ENCODE measurements around the gene LYPD6.
"Not testable (repeated sequence)": the region's sequence is repeated elsewhere in the genome, so short reads cannot be mapped to it uniquely, and the experiment has no call there.

LYPD6 gene

DNA sequence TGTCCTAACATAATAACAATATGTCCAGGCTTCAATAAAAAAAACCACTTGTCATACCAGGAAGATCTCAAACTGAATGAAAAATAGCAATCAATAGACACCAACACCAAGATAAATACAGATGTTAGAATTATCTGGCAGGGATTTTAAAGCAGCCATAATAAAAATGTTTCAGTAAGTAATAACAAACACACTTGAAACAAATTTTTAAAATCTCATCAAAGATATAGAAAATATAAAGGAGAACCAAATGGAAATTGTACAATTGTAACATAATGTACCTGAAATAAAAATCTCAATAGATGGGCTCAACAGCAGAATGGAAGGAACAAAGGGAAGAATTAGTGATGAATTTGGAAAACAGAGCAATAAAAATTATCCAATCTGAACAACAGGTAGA is 128.1 kb downstream of the LYPD6 start:
- no peak for DNase-seq

DNA sequence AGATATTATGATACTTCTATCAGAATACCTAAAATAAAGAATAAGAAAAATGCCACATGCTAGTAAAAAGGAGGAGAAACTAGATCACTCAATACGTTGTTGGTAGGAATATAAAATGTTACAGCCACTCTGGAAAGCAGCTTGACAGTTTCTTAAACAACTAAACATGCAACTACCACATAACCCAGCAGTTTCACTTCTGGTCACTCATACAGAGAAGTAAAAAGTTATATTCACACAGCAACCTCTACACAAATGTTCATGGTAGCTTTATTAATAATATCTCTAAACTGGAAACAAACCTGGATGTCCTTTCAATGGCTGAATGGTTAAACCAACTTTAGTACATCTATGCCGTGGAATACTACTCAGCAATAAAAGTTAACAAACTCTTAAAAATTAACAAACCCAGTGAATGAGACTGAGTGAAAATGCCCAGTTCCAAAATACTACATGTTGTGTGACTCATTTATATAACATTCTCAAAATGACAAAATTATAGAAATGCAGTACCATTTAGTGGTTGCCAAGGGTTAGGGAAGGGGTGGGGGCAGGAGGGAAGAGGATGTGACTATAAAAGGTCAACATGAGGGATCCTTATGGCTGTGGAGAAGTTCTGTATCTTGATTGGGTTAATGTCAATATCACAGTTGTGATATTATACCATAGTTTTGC is 133.1 kb downstream of the LYPD6 start:
- DNase-seq: no peak

DNA sequence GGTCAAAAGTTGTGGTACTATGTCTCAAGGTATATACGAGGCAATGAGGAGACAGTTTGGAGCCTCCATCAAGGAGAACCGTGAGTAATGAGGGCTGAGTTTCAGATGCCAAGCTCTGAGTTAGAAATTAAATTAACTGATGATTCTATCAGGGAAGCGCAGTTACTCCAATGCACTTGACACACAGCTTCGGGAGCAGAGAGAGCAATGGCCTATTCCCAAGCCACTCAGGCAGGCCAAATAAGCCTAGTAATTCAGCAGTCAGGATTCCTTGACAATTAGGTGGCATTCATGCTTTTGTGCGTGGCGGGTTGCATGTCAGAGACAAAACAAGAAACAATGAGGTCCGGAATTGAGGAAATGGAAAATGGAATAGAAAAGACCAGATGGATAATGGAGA is 134.0 kb downstream of the LYPD6 start:
- DNase-seq: no peak

DNA sequence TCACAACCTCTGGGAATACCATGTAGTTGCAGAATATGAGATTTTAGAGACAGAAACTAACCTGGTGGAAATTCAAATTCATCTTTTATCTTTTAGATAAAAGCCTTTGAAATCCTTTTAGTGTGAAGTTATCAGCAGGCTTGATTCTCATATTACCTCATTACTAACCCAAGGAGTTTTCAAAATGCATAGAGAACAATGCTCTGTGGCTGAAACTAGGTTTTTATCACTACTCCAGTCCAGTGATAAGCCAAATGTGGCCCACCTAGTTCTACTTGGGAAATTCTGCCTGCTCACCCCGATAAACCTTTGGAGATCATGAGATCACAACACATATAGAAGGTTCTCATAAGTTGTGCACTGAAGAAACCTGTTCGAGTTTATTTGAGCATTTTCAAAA is 135.5 kb downstream of the LYPD6 start:
- DNase-seq: no peak

DNA sequence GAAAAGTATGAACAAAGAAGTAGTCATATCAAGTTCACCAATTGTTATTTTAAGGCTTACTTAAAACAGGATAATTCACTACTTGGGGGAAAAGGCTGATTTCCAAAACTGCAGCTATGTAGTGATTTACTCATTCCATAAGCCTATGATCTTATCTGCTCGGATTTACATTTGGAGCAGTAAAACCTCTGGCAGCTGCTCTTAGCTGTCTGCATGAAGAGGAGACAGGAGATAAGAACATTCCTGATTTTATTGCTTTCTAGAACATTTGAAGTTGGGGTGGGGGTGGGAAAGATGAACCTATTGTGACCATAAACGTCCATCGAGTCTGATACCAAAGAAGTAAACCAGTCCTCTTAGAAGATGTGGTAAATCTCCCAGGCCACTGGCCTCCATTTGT is 136.2 kb downstream of the LYPD6 start:
- no peak for DNase-seq

DNA sequence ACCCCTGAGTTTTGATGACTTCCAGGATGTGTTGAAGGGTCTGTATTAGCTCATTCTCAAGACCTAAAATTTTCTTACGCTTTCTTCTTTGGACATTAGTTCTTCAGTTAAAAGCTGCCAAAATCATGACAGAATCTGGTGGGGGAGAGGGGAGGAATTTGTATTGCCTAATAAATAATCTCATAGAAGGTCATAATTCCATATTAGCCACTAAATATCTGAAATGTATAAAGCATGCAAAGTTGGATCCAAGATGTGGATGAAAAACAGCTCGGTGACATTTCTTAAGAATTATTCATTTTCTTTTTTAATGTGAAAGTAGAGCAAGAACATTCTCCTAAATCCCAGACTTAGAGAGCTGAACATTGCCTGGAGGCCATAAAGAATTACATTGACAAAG is 137.0 kb downstream of the LYPD6 start:
- DNase-seq: no peak

DNA sequence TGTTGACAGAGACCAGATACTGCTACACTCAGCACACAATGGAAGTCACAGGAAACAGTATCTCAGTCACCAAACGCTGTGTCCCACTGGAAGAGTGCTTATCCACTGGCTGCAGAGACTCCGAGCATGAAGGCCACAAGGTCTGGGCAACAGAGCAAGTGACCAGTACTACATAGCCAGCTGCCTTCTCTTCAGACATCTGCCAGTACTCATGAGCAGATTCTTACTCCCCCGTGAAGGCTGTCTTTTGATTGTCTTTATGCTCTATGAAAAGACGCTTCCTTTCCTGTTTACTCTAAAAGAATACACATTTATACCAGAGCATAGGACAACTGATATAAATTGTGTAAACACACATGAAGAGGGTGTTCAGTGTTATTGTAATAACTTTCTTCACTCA is 138.2 kb downstream of the LYPD6 start:
- DNase-seq: no peak

DNA sequence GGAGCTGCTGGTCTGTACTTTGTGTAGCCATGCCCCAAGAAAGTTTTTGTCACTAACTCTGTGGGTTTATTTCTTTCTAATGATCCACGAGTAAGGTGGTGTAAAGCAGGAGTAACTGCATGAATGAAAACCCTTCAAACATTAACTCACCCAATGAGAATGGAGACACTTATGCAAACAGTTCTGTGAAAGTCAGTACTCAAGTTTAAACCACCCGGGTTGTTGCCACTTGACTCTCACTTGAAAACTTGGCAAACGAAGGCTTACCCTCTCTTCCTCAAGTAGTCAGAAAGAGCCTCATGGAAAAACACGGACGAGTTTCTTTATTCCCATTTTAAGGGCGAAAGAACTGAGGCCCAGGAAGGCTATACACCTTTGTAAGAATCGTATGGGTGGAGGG is 139.7 kb downstream of the LYPD6 start:
- DNase-seq: no peak

DNA sequence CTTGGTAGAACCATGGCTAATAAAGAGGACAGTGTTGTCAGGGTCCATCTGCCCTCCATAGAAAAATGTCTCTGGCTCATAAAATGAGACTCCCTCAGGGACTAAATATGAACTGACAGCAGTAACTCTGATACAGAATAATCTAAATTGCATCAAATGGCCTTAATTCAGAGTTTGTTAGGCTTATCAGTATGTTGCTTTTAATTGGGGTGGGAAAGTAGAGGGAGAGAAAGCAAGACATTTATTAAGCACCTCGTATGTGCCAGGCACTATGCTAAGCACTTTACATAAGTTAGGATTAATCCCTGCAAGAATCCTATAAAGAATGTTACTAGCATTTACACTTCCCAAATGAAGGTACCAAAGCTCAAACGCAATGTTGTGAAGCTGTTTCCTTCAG is 142.0 kb downstream of the LYPD6 start:
- no peak for DNase-seq

DNA sequence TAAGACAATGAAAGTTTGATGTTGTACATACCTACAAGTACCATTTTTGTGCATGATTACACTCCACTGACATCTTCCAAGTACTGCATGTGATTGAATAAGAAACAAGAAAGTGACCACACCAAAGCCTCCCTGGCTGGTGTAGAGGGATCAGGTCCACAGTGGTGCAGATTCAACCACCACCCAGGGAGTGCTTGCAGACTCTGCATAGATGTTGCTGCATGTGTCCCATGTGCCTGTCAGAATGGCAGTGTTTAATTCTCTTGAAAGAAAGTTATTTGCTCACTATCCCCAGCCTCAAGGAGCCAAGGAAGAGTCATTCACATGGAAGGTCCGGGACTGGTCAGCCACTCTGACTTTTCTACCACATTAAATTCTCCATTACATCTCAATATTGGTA is 142.7 kb downstream of the LYPD6 start:
- DNase-seq: no peak

DNA sequence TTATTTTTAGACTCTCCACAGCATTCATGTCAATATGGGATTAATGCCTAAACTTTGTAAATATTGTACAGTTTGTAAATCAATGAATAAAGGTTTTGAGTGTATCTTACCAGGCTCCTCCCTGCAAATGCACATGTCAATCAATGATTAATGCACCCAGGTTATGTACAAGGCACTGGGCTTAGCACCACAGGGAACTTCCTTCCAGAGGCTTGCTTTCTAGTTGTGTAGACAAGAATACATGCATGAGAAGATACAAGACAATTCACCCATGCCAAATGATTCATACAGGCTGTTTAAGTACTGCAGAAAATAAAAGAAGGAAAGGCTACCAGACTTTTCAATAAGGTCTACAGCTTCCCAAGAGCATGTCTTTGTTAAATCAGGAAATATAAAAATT is 143.1 kb downstream of the LYPD6 start:
- no peak for DNase-seq

DNA sequence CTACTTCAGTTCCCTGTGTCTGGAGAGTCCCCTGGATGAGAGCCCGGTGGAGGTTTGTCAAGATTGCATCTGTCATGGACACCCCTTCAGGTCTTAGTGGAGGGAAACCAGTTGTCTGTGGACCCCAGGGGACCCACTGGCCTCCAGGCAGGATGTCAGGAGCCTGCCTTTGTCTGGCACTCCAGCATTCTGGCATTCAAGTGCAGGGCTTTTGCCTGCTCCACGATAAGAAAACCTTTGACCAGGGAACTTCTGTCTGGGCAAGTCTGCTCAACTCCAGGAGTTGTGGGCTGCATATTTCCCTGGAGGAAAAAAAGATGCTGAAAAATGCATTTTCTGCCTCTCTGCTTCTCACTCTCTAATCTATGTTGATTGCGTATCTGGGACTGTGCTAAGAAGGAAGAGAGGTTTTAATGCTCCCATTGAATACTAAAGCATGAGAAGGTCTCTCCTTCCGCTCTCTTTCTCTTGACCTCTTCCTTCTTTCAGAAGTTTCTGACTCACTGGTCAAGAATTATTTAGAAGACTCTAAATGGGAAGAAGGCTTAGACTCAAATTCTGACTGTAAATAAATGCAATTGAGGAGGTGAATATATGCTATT is 152.7 kb downstream of the LYPD6 start:
- DNase-seq: no peak

DNA sequence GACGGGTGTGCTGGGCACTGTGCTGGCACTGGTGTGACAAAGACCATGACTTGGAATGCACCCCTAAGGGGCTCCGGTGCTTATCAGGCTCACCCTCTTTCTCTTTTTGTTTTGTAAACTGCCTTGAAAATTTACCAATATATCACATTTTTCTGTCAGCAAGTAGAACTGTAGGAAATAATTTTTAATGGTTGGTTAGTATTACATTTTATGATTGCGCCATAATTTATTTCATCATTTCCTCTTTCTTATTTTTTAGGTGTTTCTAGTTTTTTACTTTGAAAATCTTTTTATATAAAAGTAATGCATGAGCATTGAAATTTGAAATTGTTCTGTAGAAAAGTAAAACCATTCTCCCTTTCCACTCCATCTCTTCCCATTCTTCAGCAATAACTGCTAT is 156.3 kb downstream of the LYPD6 start:
- DNase-seq: no peak

DNA sequence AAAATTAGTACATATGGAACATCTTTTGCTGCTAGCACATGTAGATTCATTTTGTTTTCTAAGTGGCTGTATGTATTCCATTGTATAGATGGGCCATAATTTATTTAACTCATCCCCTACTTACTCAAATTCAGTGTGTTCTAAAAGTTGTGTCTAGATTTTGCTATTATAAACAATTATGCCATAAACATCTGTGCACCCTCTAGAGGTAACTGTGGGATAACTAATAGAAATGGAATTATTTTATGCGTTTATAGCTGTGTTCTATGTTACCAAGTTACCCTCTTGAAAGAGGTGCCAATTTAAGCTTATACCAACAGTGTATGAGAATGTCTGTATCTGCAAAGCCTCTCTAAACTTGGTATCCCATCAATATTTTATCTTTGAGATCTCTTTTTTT is 156.8 kb downstream of the LYPD6 start:
- DNase-seq: no peak

DNA sequence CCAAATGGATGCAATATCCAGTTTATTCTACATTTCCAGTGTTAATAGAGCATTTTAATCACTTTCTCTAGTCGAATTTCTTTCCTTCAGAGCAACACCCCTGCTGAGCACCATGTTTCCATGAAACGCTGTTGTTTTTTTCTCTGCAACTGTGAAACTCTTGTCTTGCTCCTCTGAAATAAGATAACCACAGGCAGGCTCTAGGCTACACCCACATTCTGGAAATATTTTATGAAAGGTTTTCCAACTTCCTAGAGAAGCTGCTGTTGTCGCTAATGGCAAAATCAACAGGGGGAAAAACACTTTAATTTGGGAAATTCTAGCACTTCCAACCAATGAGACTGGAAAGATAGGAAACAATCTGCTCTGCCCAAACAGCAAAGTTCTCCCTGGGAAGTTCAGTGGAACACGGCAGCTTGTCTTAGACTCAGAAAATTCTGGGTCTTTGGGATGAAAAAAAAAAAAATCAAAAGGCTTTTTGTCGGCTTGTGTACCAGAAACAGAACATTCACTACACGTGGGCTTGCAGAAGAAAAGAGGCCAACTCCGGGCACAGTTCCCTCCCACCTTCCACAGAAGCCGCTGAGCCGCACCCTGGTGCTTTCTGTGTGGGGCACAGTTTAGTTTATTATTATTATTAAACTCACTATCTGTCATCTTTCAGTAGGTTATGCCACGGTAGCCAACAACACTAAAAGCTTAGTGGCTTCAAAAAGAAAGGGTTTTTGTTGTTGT is 158.5 kb downstream of the LYPD6 start:
- no peak for DNase-seq

DNA sequence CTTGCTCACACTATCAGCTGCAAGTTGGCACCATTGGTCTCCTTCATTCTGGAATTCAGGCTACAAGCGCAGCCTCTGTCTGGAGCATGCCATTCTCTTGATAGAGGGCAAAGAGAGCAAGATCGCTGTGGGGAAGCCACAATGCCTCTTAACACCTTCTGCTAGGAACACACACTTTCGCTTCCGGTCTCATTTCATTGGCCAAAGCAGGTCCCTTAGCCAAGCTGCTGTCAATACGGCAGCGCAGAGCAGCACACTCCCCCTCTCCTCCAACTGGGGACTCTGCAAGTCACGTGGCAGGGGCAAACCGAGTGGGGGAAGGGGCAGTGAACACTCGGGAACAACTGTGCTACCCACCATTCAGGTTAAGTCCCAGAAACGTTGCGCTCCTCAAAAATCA is 159.1 kb downstream of the LYPD6 start:
- no peak for DNase-seq

DNA sequence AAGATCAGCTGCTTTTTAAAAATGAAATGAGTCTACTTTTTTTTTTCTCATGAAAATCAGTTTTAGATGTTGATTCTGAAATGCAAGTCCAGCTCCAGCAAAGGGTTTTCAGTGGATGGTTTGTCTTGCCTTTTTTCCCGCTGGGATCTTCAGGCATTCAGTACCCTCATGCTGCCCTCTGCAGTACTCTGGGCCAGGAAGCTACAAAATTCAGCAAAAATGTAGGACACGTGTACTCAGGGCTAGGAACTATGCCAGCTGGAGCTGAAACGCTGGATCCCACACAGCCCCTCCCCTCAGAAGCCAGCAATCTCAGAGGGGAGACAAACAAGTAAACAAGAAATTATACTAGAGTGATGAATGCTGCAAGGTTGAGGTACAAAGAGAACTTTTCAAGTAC is 159.9 kb downstream of the LYPD6 start:
- no peak for DNase-seq

DNA sequence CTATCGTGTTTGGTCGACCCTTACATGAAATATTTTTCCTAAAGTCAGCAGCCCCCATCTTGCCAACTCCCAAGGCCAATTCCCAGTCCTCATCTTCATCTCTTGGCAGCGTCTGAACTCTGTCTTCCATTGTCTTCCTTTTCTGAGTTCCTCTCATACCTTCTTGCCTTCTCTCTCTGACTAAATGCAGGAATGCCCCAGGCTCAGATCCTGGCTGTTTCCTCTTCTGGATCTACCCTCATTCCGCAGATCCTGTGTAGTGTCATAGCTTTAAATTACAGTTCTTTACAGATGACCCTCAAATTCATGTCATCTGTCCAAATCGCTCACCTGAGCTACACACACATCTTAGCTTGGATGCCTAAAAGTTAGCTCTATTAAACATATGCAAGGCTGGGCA is 162.5 kb downstream of the LYPD6 start:
- DNase-seq: no peak

DNA sequence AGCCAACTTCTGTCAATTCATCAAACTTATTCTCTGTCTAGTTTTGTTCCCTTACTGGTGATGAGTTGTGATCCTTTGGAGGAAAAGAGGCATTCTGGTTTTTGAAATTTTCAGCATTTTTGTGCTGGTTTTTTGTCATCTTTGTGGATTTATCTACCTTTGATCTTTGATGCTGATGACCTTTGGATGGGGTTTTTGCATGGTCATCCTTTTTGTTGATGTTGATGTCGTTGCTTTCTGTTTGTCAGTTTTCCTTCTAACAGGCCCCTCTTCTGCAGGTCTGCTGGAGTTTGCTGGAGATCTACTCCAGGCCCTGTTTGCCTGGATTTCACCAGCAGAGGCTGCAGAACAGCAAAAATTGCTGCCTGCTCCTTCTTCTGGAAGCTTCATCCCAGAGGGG is 168.8 kb downstream of the LYPD6 start:
- not testable (repeated sequence) for DNase-seq

DNA sequence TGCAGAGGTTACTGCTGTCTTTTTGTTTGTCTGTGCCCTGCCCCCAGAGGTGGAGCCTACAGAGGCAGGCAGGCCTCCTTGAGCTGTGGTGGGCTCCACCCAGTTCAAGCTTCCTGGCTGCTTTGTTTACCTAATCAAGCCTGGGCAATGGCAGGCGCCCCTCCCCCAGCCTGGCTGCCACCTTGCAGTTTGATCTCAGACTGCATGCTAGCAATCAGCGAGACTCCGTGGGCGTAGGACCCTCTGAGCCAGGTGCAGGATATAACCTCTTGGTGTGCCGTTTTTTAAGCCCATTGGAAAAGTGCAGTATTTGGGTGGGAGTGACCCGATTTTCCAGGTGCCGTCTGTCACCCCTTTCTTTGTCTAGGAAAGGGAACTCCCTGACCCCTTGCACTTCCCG is 176.4 kb downstream of the LYPD6 start:
- not testable (repeated sequence) for DNase-seq

DNA sequence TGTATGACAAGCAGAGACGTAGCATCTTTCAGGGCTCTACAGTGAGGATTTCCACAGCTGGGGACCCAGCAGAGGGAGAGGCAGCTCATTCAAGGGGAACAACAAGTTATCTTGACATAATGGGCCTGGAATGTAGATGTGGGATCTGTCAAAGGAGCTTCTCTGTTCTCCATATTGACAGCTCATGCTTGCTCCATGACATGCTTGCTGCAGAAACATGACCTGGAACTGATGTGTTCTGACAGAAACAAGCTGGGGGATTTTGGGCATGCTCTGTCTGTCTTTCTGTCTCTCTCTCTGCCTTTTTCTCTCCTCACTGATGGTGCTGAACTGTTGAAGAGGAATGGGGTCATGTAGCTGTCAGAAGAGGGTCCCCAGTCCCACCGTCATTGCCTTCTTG is 177.6 kb downstream of the LYPD6 start:
- no peak for DNase-seq

DNA sequence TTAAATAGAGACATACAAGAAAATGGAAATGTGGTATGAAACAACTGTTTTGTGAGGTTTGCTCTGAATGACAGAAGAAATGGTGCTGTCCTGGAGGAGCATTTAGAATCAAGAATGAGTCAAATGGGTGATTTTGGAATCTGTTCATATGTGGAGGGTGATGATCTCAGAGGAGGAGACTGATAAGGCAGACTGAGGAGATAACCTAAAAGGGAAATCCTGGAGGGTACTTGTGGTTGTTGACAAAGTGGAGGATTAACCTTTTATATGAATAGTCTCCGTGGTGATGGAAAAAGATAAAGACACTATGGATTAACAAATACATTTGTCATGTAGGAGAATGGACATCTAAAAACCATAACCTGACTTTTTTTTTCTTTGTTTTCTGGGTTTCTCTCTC is 183.1 kb downstream of the LYPD6 start:
- no peak for DNase-seq
